ENCODE measurements around the gene TBC1D1.

DNA sequence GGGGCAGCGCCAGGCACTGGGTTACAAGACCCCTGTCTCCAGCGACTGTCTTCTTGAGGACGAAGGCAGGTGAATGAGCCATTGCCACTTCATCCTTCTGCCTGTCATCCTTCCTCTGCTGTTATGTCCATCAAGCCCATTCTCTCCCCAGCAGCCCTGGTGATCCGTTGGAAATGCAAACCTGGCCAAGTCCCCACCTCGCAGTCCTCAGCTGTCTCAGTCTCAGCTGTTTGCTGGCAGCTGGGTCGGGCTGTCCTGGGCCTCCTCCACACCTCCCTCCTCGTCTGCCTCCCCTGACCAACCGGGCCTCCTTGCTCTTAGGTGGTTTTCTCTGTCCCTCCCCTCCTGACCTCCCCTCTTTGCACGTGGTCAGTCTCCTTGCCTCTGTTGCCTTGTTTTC is 107.3 kb downstream of the TBC1D1 start:
- no peak for TF ChIP-seq ZNF274 (IDR thresholded peaks at IDR 0.05; ENCODE audit: low read depth, low read length)
- TF ChIP-seq YY1 (IDR thresholded peaks at IDR 0.05; ENCODE audit: insufficient read depth, insufficient read length), result no peak
